Measurements from ENCODE around the gene VSTM2L.

The VSTM2L gene

GRCh38 chr20:37969949-37970855 is 67.3 kb downstream of the VSTM2L start:
- ATAC-seq (ENCODE audit: insufficient read depth, low read depth) (no peak), DNase-seq (no peak)
- Histone ChIP-seq H3K4me2 (ENCODE audit: insufficient read depth, low read length) (no peak overlapping the region), H3K27me3 (ENCODE audit: insufficient read depth, low read length, poor library complexity) (no peaks in the 10 kb centered on the region), H3K4me3 (ENCODE audit: low read depth in 1 of 2, low read length in 2 of 2) (no peak overlapping the region), H3K36me3 (ENCODE audit: insufficient read depth, low read length) (no peaks in the 10 kb centered on the region), H3K79me2 (ENCODE audit: insufficient read depth, low read length) (no peaks in the 10 kb centered on the region), H3K27ac (ENCODE audit: low read length) (no peak overlapping the region), H3K9ac (ENCODE audit: low read depth, low read length) (no peak overlapping the region), H3K4me1 (ENCODE audit: insufficient read depth, low read length) (no peaks in the 10 kb centered on the region), H4K20me1 (ENCODE audit: insufficient read depth, low read length) (no peaks in the 10 kb centered on the region), H3K9me3 (ENCODE audit: insufficient read depth, low read length, severe bottlenecking) (no peaks in the 10 kb centered on the region), H2AFZ (ENCODE audit: low read depth, low read length) (no peak overlapping the region)
- TF ChIP-seq CTCF (IDR thresholded peaks at IDR 0.05; ENCODE audit: borderline replicate concordance, extremely low read depth, low read length, poor library complexity, severe bottlenecking), result no peak
- no peak for TF ChIP-seq EZH2 (IDR thresholded peaks at IDR 0.05; ENCODE audit: borderline replicate concordance, low read depth, low read length, severe bottlenecking)

GRCh38 chr20:37970856-37971245 is 67.9 kb downstream of the VSTM2L start:
- ATAC-seq (ENCODE audit: insufficient read depth, low read depth), result no peak
- Histone ChIP-seq H3K4me2 (ENCODE audit: insufficient read depth, low read length) (no peak overlapping the region), H3K9me3 (ENCODE audit: insufficient read depth, low read length, severe bottlenecking) (no peaks in the 10 kb centered on the region), H3K27me3 (ENCODE audit: insufficient read depth, low read length, poor library complexity) (no peaks in the 10 kb centered on the region), H3K4me3 (ENCODE audit: low read depth in 1 of 2, low read length in 2 of 2) (no peak overlapping the region), H3K4me1 (ENCODE audit: insufficient read depth, low read length) (no peaks in the 10 kb centered on the region), H3K79me2 (ENCODE audit: insufficient read depth, low read length) (no peaks in the 10 kb centered on the region), H3K36me3 (ENCODE audit: insufficient read depth, low read length) (no peaks in the 10 kb centered on the region), H2AFZ (ENCODE audit: low read depth, low read length) (no peak overlapping the region), H4K20me1 (ENCODE audit: insufficient read depth, low read length) (no peaks in the 10 kb centered on the region), H3K27ac (ENCODE audit: low read length) (no peak overlapping the region), H3K9ac (ENCODE audit: low read depth, low read length) (no peak overlapping the region)
- no peak for DNase-seq
- TF ChIP-seq CTCF (IDR thresholded peaks at IDR 0.05; ENCODE audit: borderline replicate concordance, extremely low read depth, low read length, poor library complexity, severe bottlenecking) (no peak), EZH2 (IDR thresholded peaks at IDR 0.05; ENCODE audit: borderline replicate concordance, low read depth, low read length, severe bottlenecking) (no peak)

- ATAC-seq (ENCODE audit: insufficient read depth, low read depth) (no peak), DNase-seq (no peak)
- Histone ChIP-seq H4K20me1 (ENCODE audit: insufficient read depth, low read length) (0 out of 2 replicates have a peak, but pooled peaks cover 2% of the 10 kb centered on the region), H3K27me3 (ENCODE audit: insufficient read depth, low read length, poor library complexity) (no peaks in the 10 kb centered on the region), H3K27ac (ENCODE audit: low read length) (no peak overlapping the region), H2AFZ (ENCODE audit: low read depth, low read length) (no peak overlapping the region), H3K4me1 (ENCODE audit: insufficient read depth, low read length) (no peaks in the 10 kb centered on the region), H3K4me3 (ENCODE audit: low read depth in 1 of 2, low read length in 2 of 2) (no peak overlapping the region), H3K9ac (ENCODE audit: low read depth, low read length) (no peak overlapping the region), H3K36me3 (ENCODE audit: insufficient read depth, low read length) (no peaks in the 10 kb centered on the region), H3K9me3 (ENCODE audit: insufficient read depth, low read length, severe bottlenecking) (no peaks in the 10 kb centered on the region), H3K4me2 (ENCODE audit: insufficient read depth, low read length) (no peak overlapping the region), H3K79me2 (ENCODE audit: insufficient read depth, low read length) (no peaks in the 10 kb centered on the region)
- no peak for TF ChIP-seq EZH2 (IDR thresholded peaks at IDR 0.05; ENCODE audit: borderline replicate concordance, low read depth, low read length, severe bottlenecking)
- TF ChIP-seq CTCF (IDR thresholded peaks at IDR 0.05; ENCODE audit: borderline replicate concordance, extremely low read depth, low read length, poor library complexity, severe bottlenecking), result no peak
These were observed 68.7 kb downstream of the VSTM2L start for GRCh38 chr20:37971561-37972127.

All from DND-41 (cell line).